H1 (cell line): ENCODE measurements around the gene SEPTIN7. TPM values are rescaled to one million over a fixed set of nuclear protein-coding genes. Genes with fewer than 3 reads are reported as not detected.

Source experiments
- CTCF ChIA-PET: fragments of 300-600 bp; sonication (Branson Sonifier 250); formaldehyde crosslinking; loops from one replicate; lab custom pipeline; 2021; ENCODE audit not compliant: partially characterized antibody; lab: Charles Lee
- POLR2A ChIA-PET: fragments of 300-600 bp; sonication (Branson Sonifier 250); formaldehyde crosslinking; loops from one replicate; lab custom pipeline; 2021; ENCODE audit warnings: inconsistent platforms; ENCODE audit not compliant: partially characterized antibody; lab: Charles Lee
- DNase-seq, 2 experiments: peaks; one replicate each; pipeline versions ENCODE4 v3.0.0 to v3.0.0-alpha.2; 2010 to 2022; ENCODE audit warnings: low spot score in 2 of 2, low read depth in 1 of 2, mixed read lengths in 1 of 2
- FAIRE-seq: peaks from 2 replicates; lab custom pipeline; 2011; peaks lifted over from hg19 to GRCh38; lab: Jason Lieb, UNC
- H2AFZ ChIP-seq: 2 replicates; pipeline ENCODE4 v1.8.1; 2012; ENCODE audit warnings: low read length, inconsistent platforms
- H2AK5ac ChIP-seq: 2 replicates; pipeline ENCODE4 v1.6.1; 2013; ENCODE audit warnings: low read depth, low read length
- H2BK120ac ChIP-seq: replicated peaks from 2 replicates; pipeline ENCODE3; 2013; ENCODE audit warnings: low read depth, low read length, inconsistent platforms
- H2BK12ac ChIP-seq: 2 replicates; pipeline ENCODE4 v1.6.1; 2013; ENCODE audit warnings: low read depth, low read length
- H2BK15ac ChIP-seq: 2 replicates; pipeline ENCODE4 v1.6.1; 2013; ENCODE audit warnings: low read length
- H2BK20ac ChIP-seq: 2 replicates; pipeline ENCODE4 v1.6.1; 2013; ENCODE audit warnings: low read length
- H2BK5ac ChIP-seq: 2 replicates; pipeline ENCODE4 v1.6.1; 2013; ENCODE audit warnings: low read depth, low read length
- H3K14ac ChIP-seq: 2 replicates; pipeline ENCODE4 v1.6.1; 2013; ENCODE audit warnings: inconsistent platforms; ENCODE audit not compliant: insufficient read length
- H3K18ac ChIP-seq: 2 replicates; pipeline ENCODE4 v1.6.1; 2013; ENCODE audit warnings: low read length; ENCODE audit errors: extremely low read depth
- H3K23ac ChIP-seq: 2 replicates; pipeline ENCODE4 v1.6.1; 2013; ENCODE audit warnings: inconsistent platforms; ENCODE audit not compliant: insufficient read length
- H3K23me2 ChIP-seq: 2 replicates; pipeline ENCODE4 v1.6.1; 2013; ENCODE audit warnings: low read depth, low read length
- H3K27ac ChIP-seq: 2 replicates; pipeline ENCODE4 v1.6.1; 2011; ENCODE audit warnings: low read depth, low read length, inconsistent platforms
- H3K27me3 ChIP-seq, 4 experiments: replicated peaks in 1 of 4; 1 replicate in 1 of 4; 2 replicates in 3 of 4; pipeline versions ENCODE4 v1.6.1 to v1.8.1; 2011 to 2013; ENCODE audit warnings: low read length in 3 of 4, mild to moderate bottlenecking in 3 of 4, inconsistent platforms in 2 of 4, mixed read lengths in 2 of 4, moderate library complexity in 1 of 4; ENCODE audit not compliant: control insufficient read depth in 3 of 4, insufficient read depth in 3 of 4; ENCODE audit errors: extremely low read depth in 1 of 4
- H3K36me3 ChIP-seq, 4 experiments: 2 replicates each; pipeline versions ENCODE4 v1.6.1 to v1.8.1; 2011 to 2013; ENCODE audit warnings: mild to moderate bottlenecking in 4 of 4, low read length in 3 of 4, moderate library complexity in 2 of 4, control low read depth in 1 of 4, inconsistent platforms in 1 of 4; ENCODE audit not compliant: insufficient read depth in 4 of 4, control insufficient read depth in 2 of 4
- H3K4ac ChIP-seq: replicated peaks from 2 replicates; pipeline ENCODE3; 2013; ENCODE audit warnings: low read length, low read depth, mixed read lengths, inconsistent platforms; ENCODE audit not compliant: insufficient read length
- H3K4me1 ChIP-seq, 4 experiments: replicated peaks in 1 of 4; 1 replicate in 1 of 4; 2 replicates in 3 of 4; pipeline versions ENCODE4 v1.6.1 to v1.8.1; 2011 to 2013; ENCODE audit warnings: low read length in 3 of 4, inconsistent platforms in 2 of 4, mixed read lengths in 1 of 4; ENCODE audit not compliant: insufficient read depth in 4 of 4, control insufficient read depth in 3 of 4
- H3K4me2 ChIP-seq, 2 experiments: 2 replicates each; pipeline versions ENCODE4 v1.6.1 to v1.8.1; 2011 to 2013; ENCODE audit warnings: low read depth in 2 of 2, low read length in 2 of 2, control low read depth in 1 of 2, inconsistent platforms in 1 of 2, mild to moderate bottlenecking in 1 of 2; ENCODE audit not compliant: insufficient read depth in 1 of 2
- H3K4me3 ChIP-seq, 4 experiments: fragments of 200-600, 300-600 bp in 1 of 4; sonication (generic), shearing (Covaris generic), sonication (Bioruptor Twin) in 1 of 4; 2 replicates each; pipeline versions ENCODE4 v1.5.1 to v1.8.1; 2011 to 2016; ENCODE audit warnings: low read length in 4 of 4, low read depth in 3 of 4, control low read depth in 2 of 4, inconsistent platforms in 2 of 4, mild to moderate bottlenecking in 2 of 4, mixed read lengths in 1 of 4, moderate library complexity in 1 of 4; ENCODE audit not compliant: insufficient read depth in 2 of 4; ENCODE audit errors: extremely low read depth in 1 of 4
- H3K56ac ChIP-seq: replicated peaks from 2 replicates; pipeline ENCODE3; 2013; ENCODE audit warnings: low read depth, mild to moderate bottlenecking, mixed read lengths, low read length, inconsistent platforms; ENCODE audit not compliant: insufficient read length
- H3K79me1 ChIP-seq: 2 replicates; pipeline ENCODE4 v1.6.1; 2013; ENCODE audit warnings: low read depth, low read length, control low read depth
- H3K79me2 ChIP-seq, 2 experiments: 2 replicates each; pipeline versions ENCODE4 v1.6.1 to v1.8.1; 2012 to 2013; ENCODE audit warnings: low read length in 2 of 2, mild to moderate bottlenecking in 2 of 2, inconsistent platforms in 1 of 2; ENCODE audit not compliant: insufficient read depth in 2 of 2, control insufficient read depth in 1 of 2
- H3K9ac ChIP-seq, 4 experiments: replicated peaks in 1 of 4; 1 replicate in 1 of 4; 2 replicates in 3 of 4; pipeline versions ENCODE4 v1.6.1 to v1.8.1; 2011 to 2013; ENCODE audit warnings: low read depth in 3 of 4, low read length in 3 of 4, control low read depth in 2 of 4, mild to moderate bottlenecking in 2 of 4, moderate library complexity in 2 of 4, inconsistent platforms in 1 of 4; ENCODE audit errors: extremely low read depth in 1 of 4
- H3K9me3 ChIP-seq, 2 experiments: 2 replicates each; pipeline versions ENCODE4 v1.6.1 to v1.8.1; 2012 to 2013; ENCODE audit warnings: mild to moderate bottlenecking in 2 of 2, moderate library complexity in 2 of 2, control low read depth in 1 of 2, inconsistent platforms in 1 of 2, low read depth in 1 of 2, low read length in 1 of 2, mixed read lengths in 1 of 2; ENCODE audit not compliant: insufficient read depth in 2 of 2
- H4K20me1 ChIP-seq, 2 experiments: replicated peaks in 1 of 2; 2 replicates each; pipeline versions ENCODE3 to v1.8.1; 2011 to 2013; ENCODE audit warnings: inconsistent platforms in 2 of 2, low read length in 2 of 2, mild to moderate bottlenecking in 1 of 2; ENCODE audit not compliant: insufficient read depth in 2 of 2, control insufficient read depth in 1 of 2
- H4K5ac ChIP-seq: 2 replicates; pipeline ENCODE4 v1.6.1; 2013; ENCODE audit warnings: low read length, low read depth, mixed read lengths, inconsistent platforms; ENCODE audit not compliant: insufficient read length
- H4K8ac ChIP-seq: 2 replicates; pipeline ENCODE4 v1.8.0; 2013; ENCODE audit warnings: mild to moderate bottlenecking, moderate library complexity, low read length, inconsistent platforms; ENCODE audit not compliant: insufficient read depth; ENCODE audit errors: extremely low read depth
- H4K91ac ChIP-seq: replicated peaks from 2 replicates; pipeline ENCODE3; 2013; ENCODE audit warnings: low read length, mixed read lengths, inconsistent platforms; ENCODE audit not compliant: insufficient read length
- CHD2 ChIP-seq: IDR thresholded peaks from 2 replicates; pipeline ENCODE4 v1.6.1; 2012; ENCODE audit warnings: low read length, improper control_type of control experiment
- EZH2 ChIP-seq: fragments of 200-600 bp; sonication (generic); IDR thresholded peaks from 2 replicates; pipeline ENCODE4 v1.7.1; 2012; ENCODE audit warnings: low read depth, mild to moderate bottlenecking, moderate library complexity, low read length, inconsistent platforms; ENCODE audit not compliant: severe bottlenecking
- FOSL1 ChIP-seq: IDR thresholded peaks from 2 replicates; pipeline ENCODE4 v1.6.1; 2011; ENCODE audit warnings: mild to moderate bottlenecking, low read depth, low read length, moderate library complexity; ENCODE audit not compliant: insufficient read depth
- KDM1A ChIP-seq: fragments of 200-600, 300-600 bp; sonication (generic); IDR thresholded peaks from 2 replicates; pipeline ENCODE4 v1.7.1; 2016; ENCODE audit warnings: mild to moderate bottlenecking, low read length, borderline replicate concordance
- MAX ChIP-seq: IDR thresholded peaks from 2 replicates; pipeline ENCODE4 v1.6.1; 2012; ENCODE audit warnings: inconsistent platforms
- RBBP5 ChIP-seq: IDR thresholded peaks from 2 replicates; pipeline ENCODE4 v1.7.1; 2012; ENCODE audit warnings: low read depth, mild to moderate bottlenecking, inconsistent platforms, low read length, moderate library complexity, borderline replicate concordance
- RXRA ChIP-seq: IDR thresholded peaks from 2 replicates; pipeline ENCODE4 v1.6.1; 2011; ENCODE audit warnings: low read depth, mild to moderate bottlenecking, low read length, moderate library complexity; ENCODE audit not compliant: insufficient read depth
- SIRT6 ChIP-seq: IDR thresholded peaks from one replicate; pipeline ENCODE4 v1.7.1; 2012; ENCODE audit warnings: low read length, inconsistent platforms
- SIX5 ChIP-seq: IDR thresholded peaks from 2 replicates; pipeline ENCODE4 v1.6.1; 2011; ENCODE audit warnings: mild to moderate bottlenecking, low read depth, low read length
- TAF1 ChIP-seq: IDR thresholded peaks from 2 replicates; pipeline ENCODE4 v1.6.1; 2011; ENCODE audit warnings: mild to moderate bottlenecking, low read depth, low read length
- TAF7 ChIP-seq: optimal IDR thresholded peaks from 2 replicates; pipeline ENCODE3; 2011; ENCODE audit warnings: low read depth, mild to moderate bottlenecking, inconsistent platforms, low read length, moderate library complexity, borderline replicate concordance
- TCF12 ChIP-seq: IDR thresholded peaks from 2 replicates; pipeline ENCODE4 v1.6.1; 2011; ENCODE audit warnings: low read depth, mild to moderate bottlenecking, low read length
- TEAD4 ChIP-seq: IDR thresholded peaks from 2 replicates; pipeline ENCODE4 v1.6.1; 2012; ENCODE audit warnings: low read depth, low read length, inconsistent platforms, mixed read lengths
- WGBS, 2 experiments: shearing (Covaris generic) in 1 of 2; methylation state at CpG; one replicate each; pipeline versions ENCODE4 v1.1.6 to v1.1.7; 2013 to 2015; ENCODE audit warnings: low lambda C conversion rate in 2 of 2, mixed read lengths in 2 of 2, inconsistent platforms in 1 of 2, low coverage in 1 of 2, missing lambda C conversion rate in 1 of 2; ENCODE audit not compliant: insufficient replicate concordance in 2 of 2, insufficient coverage in 1 of 2, insufficient read length in 1 of 2; ENCODE audit errors: extremely low coverage in 1 of 2, missing lambda C conversion rate in 1 of 2; 5-methylcytosine and 5-hydroxymethylcytosine counted together
- polyA plus RNA-seq, 7 experiments: library from polyadenylated mRNA; depleted of rRNA in 3 of 7; stranded (reverse) in 5 of 7; unstranded in 2 of 7; fragments of >200 nt in 5 of 7; fragments of 200-250 nt in 2 of 7; gene quantifications; 1 replicate in 5 of 7; 2 replicates in 1 of 7; 4 replicates in 1 of 7; pipeline versions ENCODE4 v1.2.1 to v1.2.3, GENCODE V29; 2011 to 2013; ENCODE audit warnings: missing spikeins in 2 of 7, mixed read lengths in 2 of 7
- total RNA-seq: library from RNA; stranded (reverse); fragmentation: NEBNext Ultra II Directional; extraction: Animal tissue kit (Norgen Biotek cat#: 25700); gene quantifications from 2 replicates; pipeline ENCODE4 v1.2.1, GENCODE V29; 2021

Gene SEPTIN7
- total and polyA plus RNA-seq, 2 of the 8 experiments (the other 6 are each of a cell fraction or from before 2014, with no cell fraction given): 85.3 to 183 TPM

GRCh38 chr7:35819954-35820703, 19.3 kb downstream of the SEPTIN7 start:
- H3K27me3 ChIP-seq: no peaks in the 10 kb centered on the region
- no peak overlapping the region for H3K14ac ChIP-seq
- H3K4me2 ChIP-seq: no peak overlapping the region
- peaks cover 7 to 99% of the 10 kb centered on the region in 2 experiments; a peak in 3 of 4 replicates for H3K79me2 ChIP-seq
- H4K91ac ChIP-seq: no peak overlapping the region
- H3K23me2 ChIP-seq: no peaks in the 10 kb centered on the region
- no peak overlapping the region for H2AFZ ChIP-seq
- H4K5ac ChIP-seq: no peak overlapping the region
- H2BK5ac ChIP-seq: no peak overlapping the region
- peaks cover 4 to 5% of the 10 kb centered on the region in 2 experiments for H4K20me1 ChIP-seq
- no peak for DNase-seq
- H3K4me1 ChIP-seq: peaks cover 0 to 10% (median 2%) of the 10 kb centered on the region in 4 experiments; a peak in 1 of 7 replicates
- H2BK20ac ChIP-seq: no peak overlapping the region
- ChIA-PET POLR2A (interaction anchor here (1.2 to 1.5 kb wide), 3 partner anchors 16 to 20 kb away, joined by 4 to 7 read pairs (median 7); partner anchors contain the start of gene SEPTIN7), CTCF (interaction anchor here (2.9 kb wide), 1 partner anchor 19 kb away, joined by 8 read pairs; the partner anchor contains the start of gene SEPTIN7)
- no peak overlapping the region for H3K9ac ChIP-seq
- H3K36me3 ChIP-seq: no peaks in the 10 kb centered on the region
- no peak overlapping the region for H2BK15ac ChIP-seq
- no peak overlapping the region for H2BK12ac ChIP-seq
- no peak for FAIRE-seq
- no peak overlapping the region for H3K18ac ChIP-seq
- no peak overlapping the region for H2AK5ac ChIP-seq
- no peak overlapping the region for H3K56ac ChIP-seq
- 66% methylated on average over 3 of the region's 3 CpGs; no CpG with 5 or more reads in 1 of the 2 experiments for WGBS, 2 experiments
- H3K4ac ChIP-seq: no peak overlapping the region
- H3K23ac ChIP-seq: no peak overlapping the region
- no peak overlapping the region for H3K4me3 ChIP-seq
- no peaks in the 10 kb centered on the region for H3K9me3 ChIP-seq
- H2BK120ac ChIP-seq: no peak overlapping the region
- H3K79me1 ChIP-seq: peaks cover 2% of the 10 kb centered on the region; the same call in 1 of the 2 replicates
- H4K8ac ChIP-seq: no peak overlapping the region
- no peak overlapping the region for H3K27ac ChIP-seq
- no peak for TF ChIP-seq KDM1A
- TF ChIP-seq TAF7: no peak
- TF ChIP-seq SIRT6: no peak
- no peak for TF ChIP-seq MAX
- TF ChIP-seq FOSL1: no peak
- TF ChIP-seq EZH2: no peak
- TF ChIP-seq TCF12: no peak
- TF ChIP-seq RBBP5: no peak
- TF ChIP-seq RXRA: no peak
- no peak for TF ChIP-seq TAF1
- TF ChIP-seq TEAD4: no peak
- no peak for TF ChIP-seq SIX5
- TF ChIP-seq CHD2: no peak
